ENCODE results near the gene ADAMTS6. TPM values are rescaled to one million over a fixed set of nuclear protein-coding genes. Genes with fewer than 3 reads are reported as not detected.
A peak's percentile ranks its signal among the peaks of the same experiment; 100 is the strongest.
"Not testable (repeated sequence)": the region's sequence is repeated elsewhere in the genome, so short reads cannot be mapped to it uniquely, and the experiment has no call there.

The ADAMTS6 gene
- total and polyA plus RNA-seq, 2 experiments from 2014 or later = 0.78 to 2.0 TPM

DNA sequence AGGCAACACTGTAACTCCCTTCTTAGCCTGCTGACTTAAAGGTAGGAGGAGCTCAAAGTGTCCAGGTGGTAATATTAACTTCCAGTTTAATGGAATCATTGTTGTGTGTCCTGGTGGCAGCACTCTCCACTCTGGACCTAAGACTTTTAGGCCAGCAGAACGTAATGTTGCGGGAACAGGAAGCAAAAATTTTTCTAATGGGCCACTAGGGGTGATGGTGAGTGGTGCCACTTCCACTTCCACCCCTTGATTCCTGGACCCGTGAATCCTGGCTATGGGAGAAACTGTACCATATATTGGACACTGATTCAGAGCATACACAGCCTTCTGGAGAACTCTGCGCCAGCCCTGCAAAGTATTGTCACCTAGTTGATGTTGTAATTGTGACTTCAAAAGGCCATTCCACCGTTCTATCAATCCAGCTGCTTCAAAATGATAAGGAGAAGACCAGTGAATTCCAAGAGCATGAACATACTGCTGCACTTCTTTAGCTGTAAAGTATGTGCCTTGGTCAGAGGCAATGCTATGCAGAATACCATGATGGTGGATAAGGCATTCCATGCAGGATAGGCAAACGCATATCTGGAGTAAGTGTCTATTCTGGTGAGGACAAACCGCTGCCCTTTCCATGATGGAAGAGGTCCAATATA is 6.4 kb upstream of the ADAMTS6 start:
- H3K27ac Mint-ChIP-seq; H3K9me2 ChIP-seq (ENCODE audit: insufficient read depth); H3K27me3 Mint-ChIP-seq (ENCODE audit: insufficient read depth, low read depth, poor library complexity); H3K27ac ChIP-seq (ENCODE audit: low read depth); H3K4me1 ChIP-seq (ENCODE audit: insufficient read depth); H3F3A ChIP-seq (replicated peaks; ENCODE audit: low read depth); H3K27me3 ChIP-seq (ENCODE audit: insufficient read depth); H2AFZ ChIP-seq; H3K4me3 Mint-ChIP-seq; H3K79me2 ChIP-seq (replicated peaks; ENCODE audit: insufficient read depth); H3K9me3 Mint-ChIP-seq; H4K20me1 ChIP-seq (replicated peaks; ENCODE audit: insufficient read depth); H3K36me3 Mint-ChIP-seq (ENCODE audit: low read depth); H3K4me2 ChIP-seq; H3K4me3 ChIP-seq; H3K4me1 Mint-ChIP-seq; ATAC-seq; H3K36me3 ChIP-seq (ENCODE audit: insufficient read depth): not testable (repeated sequence)
- peak; percentile 25 for DNase-seq (ENCODE audit: low spot score)
- TF ChIP-seq CTCF (conservative IDR thresholded peaks at IDR 0.05; ENCODE audit: low read depth in 2 of 2) = peak; percentile 17 to 29; a peak in 3 of 4 replicates

GRCh38 chr5:65486803-65487202 is 5.1 kb upstream of the ADAMTS6 start:
- H4K20me1 ChIP-seq (replicated peaks; ENCODE audit: insufficient read depth); H3K36me3 Mint-ChIP-seq (ENCODE audit: low read depth); ATAC-seq; H3K27ac Mint-ChIP-seq; H3K4me3 ChIP-seq; H3K27ac ChIP-seq (ENCODE audit: low read depth); H3K4me2 ChIP-seq; H3K4me3 Mint-ChIP-seq; H3K79me2 ChIP-seq (replicated peaks; ENCODE audit: insufficient read depth); H3K4me1 ChIP-seq (ENCODE audit: insufficient read depth); H3K36me3 ChIP-seq (ENCODE audit: insufficient read depth); H3K9me2 ChIP-seq (ENCODE audit: insufficient read depth); H3F3A ChIP-seq (replicated peaks; ENCODE audit: low read depth); H3K27me3 ChIP-seq (ENCODE audit: insufficient read depth); H2AFZ ChIP-seq; H3K9me3 Mint-ChIP-seq; DNase-seq (ENCODE audit: low spot score); H3K27me3 Mint-ChIP-seq (ENCODE audit: insufficient read depth, low read depth, poor library complexity): not testable (repeated sequence)
- peaks cover 12% of the 10 kb centered on the region; the same call in 2 of the 3 replicates for H3K4me1 Mint-ChIP-seq

- H3K4me2 ChIP-seq = no peak overlapping the region
- no peak overlapping the region for H3K4me3 Mint-ChIP-seq
- H4K20me1 ChIP-seq (replicated peaks; ENCODE audit: insufficient read depth) = no peaks in the 10 kb centered on the region
- no peaks in the 10 kb centered on the region for H3K36me3 ChIP-seq (ENCODE audit: insufficient read depth)
- peaks cover 3% of the 10 kb centered on the region for H3K27me3 Mint-ChIP-seq (ENCODE audit: insufficient read depth, low read depth, poor library complexity)
- H3K4me1 Mint-ChIP-seq = peaks cover 17% of the 10 kb centered on the region; the same call in 2 of the 3 replicates
- H2AFZ ChIP-seq = no peak overlapping the region
- no peak overlapping the region for H3K4me3 ChIP-seq
- H3K27me3 ChIP-seq (ENCODE audit: insufficient read depth) = no peaks in the 10 kb centered on the region
- H3K36me3 Mint-ChIP-seq (ENCODE audit: low read depth) = no peaks in the 10 kb centered on the region; the same call in 2 of the 3 replicates
- H3K4me1 ChIP-seq (ENCODE audit: insufficient read depth) = peaks cover 13% of the 10 kb centered on the region
- ATAC-seq (no peak), DNase-seq (ENCODE audit: low spot score) (no peak)
- H3K9me2 ChIP-seq (ENCODE audit: insufficient read depth) = no peaks in the 10 kb centered on the region
- no peak overlapping the region for H3K27ac Mint-ChIP-seq
- no peak overlapping the region for H3K27ac ChIP-seq (ENCODE audit: low read depth)
- peaks cover 8% of the 10 kb centered on the region; the same call in 1 of the 3 replicates for H3K9me3 Mint-ChIP-seq
- H3F3A ChIP-seq (replicated peaks; ENCODE audit: low read depth) = 0 out of 2 replicates have a peak, but pooled peaks cover 2% of the 10 kb centered on the region
- H3K79me2 ChIP-seq (replicated peaks; ENCODE audit: insufficient read depth) = no peaks in the 10 kb centered on the region
- TF ChIP-seq CTCF (conservative IDR thresholded peaks at IDR 0.05; ENCODE audit: low read depth in 2 of 2) (no peak), JUNB (IDR thresholded peaks at IDR 0.05; ENCODE audit: unreplicated experiment) (no peak), CREB1 (CRISPR knock-in tag; IDR thresholded peaks at IDR 0.05; ENCODE audit: low read depth) (no peak), POLR2AphosphoS5 (IDR thresholded peaks at IDR 0.05; ENCODE audit: low read depth) (no peak), EZH2 (IDR thresholded peaks at IDR 0.05; ENCODE audit: low read depth, unreplicated experiment) (no peak)
- TF ChIP-seq, protein P1, sequence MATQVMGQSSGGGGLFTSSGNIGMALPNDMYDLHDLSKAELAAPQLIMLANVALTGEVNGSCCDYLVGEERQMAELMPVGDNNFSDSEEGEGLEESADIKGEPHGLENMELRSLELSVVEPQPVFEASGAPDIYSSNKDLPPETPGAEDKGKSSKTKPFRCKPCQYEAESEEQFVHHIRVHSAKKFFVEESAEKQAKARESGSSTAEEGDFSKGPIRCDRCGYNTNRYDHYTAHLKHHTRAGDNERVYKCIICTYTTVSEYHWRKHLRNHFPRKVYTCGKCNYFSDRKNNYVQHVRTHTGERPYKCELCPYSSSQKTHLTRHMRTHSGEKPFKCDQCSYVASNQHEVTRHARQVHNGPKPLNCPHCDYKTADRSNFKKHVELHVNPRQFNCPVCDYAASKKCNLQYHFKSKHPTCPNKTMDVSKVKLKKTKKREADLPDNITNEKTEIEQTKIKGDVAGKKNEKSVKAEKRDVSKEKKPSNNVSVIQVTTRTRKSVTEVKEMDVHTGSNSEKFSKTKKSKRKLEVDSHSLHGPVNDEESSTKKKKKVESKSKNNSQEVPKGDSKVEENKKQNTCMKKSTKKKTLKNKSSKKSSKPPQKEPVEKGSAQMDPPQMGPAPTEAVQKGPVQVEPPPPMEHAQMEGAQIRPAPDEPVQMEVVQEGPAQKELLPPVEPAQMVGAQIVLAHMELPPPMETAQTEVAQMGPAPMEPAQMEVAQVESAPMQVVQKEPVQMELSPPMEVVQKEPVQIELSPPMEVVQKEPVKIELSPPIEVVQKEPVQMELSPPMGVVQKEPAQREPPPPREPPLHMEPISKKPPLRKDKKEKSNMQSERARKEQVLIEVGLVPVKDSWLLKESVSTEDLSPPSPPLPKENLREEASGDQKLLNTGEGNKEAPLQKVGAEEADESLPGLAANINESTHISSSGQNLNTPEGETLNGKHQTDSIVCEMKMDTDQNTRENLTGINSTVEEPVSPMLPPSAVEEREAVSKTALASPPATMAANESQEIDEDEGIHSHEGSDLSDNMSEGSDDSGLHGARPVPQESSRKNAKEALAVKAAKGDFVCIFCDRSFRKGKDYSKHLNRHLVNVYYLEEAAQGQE (IDR thresholded peaks at IDR 0.05; ENCODE audit: unreplicated experiment) = no peak
These were observed 3.7 kb upstream of the ADAMTS6 start for GRCh38 chr5:65485405-65485804.

Data from GM23338 (cell line).